HFFc6 (cell line): Measurements from ENCODE around the gene PDE1A. TPM values are rescaled to one million over a fixed set of nuclear protein-coding genes. Genes with fewer than 3 reads are reported as not detected.

Experiments
- DNase-seq: peaks from one replicate; pipeline ENCODE4 v3.0.0-alpha.2; 2018
- H3K27ac Mint-ChIP-seq: 2 replicates; pipeline ENCODE4 v1.8.0; 2020; ENCODE audit warnings: mild to moderate bottlenecking, mixed read lengths
- H3K27me3 Mint-ChIP-seq: 2 replicates; pipeline ENCODE4 v1.8.0; 2021; ENCODE audit warnings: mild to moderate bottlenecking, moderate library complexity, mixed read lengths; ENCODE audit not compliant: insufficient read depth
- H3K36me3 Mint-ChIP-seq: 2 replicates; pipeline ENCODE4 v1.8.0; 2021; ENCODE audit warnings: low read depth, mixed read lengths
- H3K4me1 Mint-ChIP-seq: 2 replicates; pipeline ENCODE4 v1.8.0; 2020; ENCODE audit warnings: low read depth, mixed read lengths
- H3K4me3 Mint-ChIP-seq: 2 replicates; pipeline ENCODE4 v1.8.0; 2020; ENCODE audit warnings: mild to moderate bottlenecking, moderate library complexity, mixed read lengths
- H3K9me3 Mint-ChIP-seq: 2 replicates; pipeline ENCODE4 v1.8.0; 2020; ENCODE audit warnings: mild to moderate bottlenecking, mixed read lengths
- total RNA-seq, 6 experiments: library from RNA; stranded (reverse); fragmentation: NEBNext Ultra II Directional; extraction: Animal tissue kit (Norgen Biotek cat#: 25700); gene quantifications; 2 replicates in 1 of 6; 3 replicates in 5 of 6; pipeline ENCODE4 v1.2.3, GENCODE V29; 2021
- TF ChIP-seq, protein P1 (sequence below): fragments of 200-600 bp; sonication (generic); IDR thresholded peaks from 2 replicates; pipeline ENCODE4 v1.5.0; 2021; ENCODE audit warnings: antibody characterized with exemption, mild to moderate bottlenecking

The PDE1A gene
- total RNA-seq, 6 experiments from 2014 or later, result 2.7 to 8.0 (median 3.9) TPM

DNA sequence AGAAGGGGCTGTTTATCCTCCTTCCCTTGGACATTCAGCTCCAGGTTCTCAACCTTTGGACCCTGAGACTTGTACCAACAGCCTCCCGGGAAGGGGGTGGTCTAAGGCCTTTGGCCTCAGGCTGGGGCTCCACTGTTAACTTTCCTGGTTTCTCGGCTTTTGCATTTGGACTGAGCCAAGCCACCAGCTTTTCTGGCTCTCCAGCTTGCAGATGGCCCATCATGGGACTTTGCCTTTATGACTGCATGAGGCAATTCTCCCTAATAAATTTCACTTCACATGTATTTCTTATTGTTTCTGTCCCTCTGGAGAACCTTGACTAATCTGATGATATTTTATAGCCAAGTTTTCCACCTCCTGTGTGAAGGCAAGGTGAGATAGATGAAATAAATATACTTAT, 260.4 kb downstream of the PDE1A start:
- DNase-seq, result no peak
- no peak overlapping the region for H3K27ac Mint-ChIP-seq
- TF ChIP-seq, protein P1, sequence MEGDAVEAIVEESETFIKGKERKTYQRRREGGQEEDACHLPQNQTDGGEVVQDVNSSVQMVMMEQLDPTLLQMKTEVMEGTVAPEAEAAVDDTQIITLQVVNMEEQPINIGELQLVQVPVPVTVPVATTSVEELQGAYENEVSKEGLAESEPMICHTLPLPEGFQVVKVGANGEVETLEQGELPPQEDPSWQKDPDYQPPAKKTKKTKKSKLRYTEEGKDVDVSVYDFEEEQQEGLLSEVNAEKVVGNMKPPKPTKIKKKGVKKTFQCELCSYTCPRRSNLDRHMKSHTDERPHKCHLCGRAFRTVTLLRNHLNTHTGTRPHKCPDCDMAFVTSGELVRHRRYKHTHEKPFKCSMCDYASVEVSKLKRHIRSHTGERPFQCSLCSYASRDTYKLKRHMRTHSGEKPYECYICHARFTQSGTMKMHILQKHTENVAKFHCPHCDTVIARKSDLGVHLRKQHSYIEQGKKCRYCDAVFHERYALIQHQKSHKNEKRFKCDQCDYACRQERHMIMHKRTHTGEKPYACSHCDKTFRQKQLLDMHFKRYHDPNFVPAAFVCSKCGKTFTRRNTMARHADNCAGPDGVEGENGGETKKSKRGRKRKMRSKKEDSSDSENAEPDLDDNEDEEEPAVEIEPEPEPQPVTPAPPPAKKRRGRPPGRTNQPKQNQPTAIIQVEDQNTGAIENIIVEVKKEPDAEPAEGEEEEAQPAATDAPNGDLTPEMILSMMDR, result no peak
- no peak overlapping the region for H3K4me3 Mint-ChIP-seq
- peaks cover 14% of the 10 kb centered on the region for H3K4me1 Mint-ChIP-seq
- H3K27me3 Mint-ChIP-seq, result no peaks in the 10 kb centered on the region; the same call in 1 of the 2 replicates
- no peaks in the 10 kb centered on the region for H3K9me3 Mint-ChIP-seq
- H3K36me3 Mint-ChIP-seq, result no peaks in the 10 kb centered on the region

DNA sequence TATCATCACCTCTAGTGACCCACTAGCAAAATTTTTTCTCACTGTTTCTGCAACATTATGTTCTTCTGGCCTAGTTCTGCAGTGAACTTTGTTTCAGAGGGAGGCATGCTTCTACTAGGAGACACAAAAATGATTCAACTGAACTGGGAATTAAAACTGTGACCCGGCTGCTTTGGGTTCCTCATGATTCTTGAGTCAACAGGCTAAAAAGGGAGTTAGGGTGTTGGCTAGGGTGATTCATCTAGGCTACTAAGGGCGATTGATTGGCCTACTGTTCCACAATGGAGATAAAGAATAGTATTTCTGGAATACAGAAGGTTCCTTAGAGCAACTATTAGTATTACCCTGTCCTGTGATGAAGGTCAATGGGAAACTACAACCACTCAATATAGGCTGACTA, 261.6 kb downstream of the PDE1A start:
- no peak overlapping the region for H3K4me3 Mint-ChIP-seq
- peaks cover 14% of the 10 kb centered on the region for H3K4me1 Mint-ChIP-seq
- H3K27ac Mint-ChIP-seq, result no peak overlapping the region
- no peaks in the 10 kb centered on the region for H3K36me3 Mint-ChIP-seq
- TF ChIP-seq, protein P1, result no peak
- DNase-seq, result peak; percentile 17
- H3K9me3 Mint-ChIP-seq, result no peaks in the 10 kb centered on the region
- no peaks in the 10 kb centered on the region; the same call in 1 of the 2 replicates for H3K27me3 Mint-ChIP-seq

DNA sequence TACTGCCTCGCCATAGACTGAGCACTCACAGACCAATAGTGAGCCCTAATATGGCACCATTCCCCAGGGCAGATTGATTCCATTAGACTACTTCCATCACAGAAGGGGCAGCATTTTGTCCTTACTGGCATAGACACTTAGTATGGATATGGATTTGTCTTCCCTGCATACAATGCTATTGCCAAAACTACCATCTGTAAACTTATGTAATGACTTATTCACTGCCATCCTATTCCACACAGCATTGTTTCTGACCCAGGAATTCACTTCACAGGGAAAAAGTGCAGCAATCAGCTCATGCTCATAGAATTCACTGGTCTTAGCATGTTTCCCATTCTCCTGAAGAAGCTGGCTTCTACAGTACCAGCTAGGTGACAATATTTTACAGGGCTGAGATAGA, 262.1 kb downstream of the PDE1A start:
- Mint-ChIP-seq H3K4me1 (peaks cover 14% of the 10 kb centered on the region), H3K27me3 (no peaks in the 10 kb centered on the region; the same call in 1 of the 2 replicates), H3K27ac (no peak overlapping the region), H3K9me3 (no peaks in the 10 kb centered on the region), H3K36me3 (no peaks in the 10 kb centered on the region), H3K4me3 (no peak overlapping the region)
- DNase-seq, result no peak
- TF ChIP-seq, protein P1, result no peak

DNA sequence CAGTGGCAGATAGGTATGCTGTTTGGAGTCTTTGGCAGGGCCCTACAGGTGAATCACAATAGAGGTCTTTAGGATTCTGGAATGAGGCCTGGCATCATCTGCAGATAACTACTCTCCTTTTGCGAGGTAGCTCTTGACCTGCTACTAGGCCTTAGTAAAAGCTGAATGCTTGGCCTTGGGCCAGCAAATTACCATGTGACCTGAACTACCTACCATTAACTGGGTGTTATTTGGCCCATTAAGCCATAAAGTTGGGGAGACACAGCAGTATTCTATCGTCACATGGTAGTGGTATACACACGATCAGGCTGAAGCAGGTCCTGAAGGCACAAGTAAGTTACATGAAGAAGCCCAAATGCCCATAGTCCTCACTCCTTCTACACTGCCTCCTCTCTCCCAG, 263.0 kb downstream of the PDE1A start:
- no peak overlapping the region for H3K4me3 Mint-ChIP-seq
- no peak for DNase-seq
- no peak overlapping the region for H3K27ac Mint-ChIP-seq
- H3K4me1 Mint-ChIP-seq, result peaks cover 15% of the 10 kb centered on the region
- no peaks in the 10 kb centered on the region for H3K9me3 Mint-ChIP-seq
- TF ChIP-seq, protein P1, result no peak
- no peaks in the 10 kb centered on the region; the same call in 1 of the 2 replicates for H3K27me3 Mint-ChIP-seq
- H3K36me3 Mint-ChIP-seq, result no peaks in the 10 kb centered on the region

DNA sequence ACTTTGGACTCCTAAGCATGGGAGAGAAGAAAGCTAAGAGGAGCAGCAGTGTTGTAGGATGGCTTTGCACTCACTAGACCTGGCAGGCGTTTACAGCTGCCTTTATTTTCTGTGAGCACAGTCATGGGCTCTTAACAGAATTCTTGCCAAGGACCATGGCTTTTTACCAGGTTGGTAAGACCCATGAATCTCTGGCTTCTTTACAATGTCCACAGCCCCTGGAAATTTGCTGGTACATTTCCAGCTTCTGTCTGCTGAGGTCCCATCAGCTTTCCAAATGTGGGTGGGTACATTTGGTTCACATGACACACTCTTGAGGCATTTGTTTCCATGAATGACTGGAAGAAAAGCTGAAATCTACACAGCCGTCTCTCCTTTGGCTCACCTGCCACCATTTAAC, 278.5 kb downstream of the PDE1A start:
- no peaks in the 10 kb centered on the region for H3K36me3 Mint-ChIP-seq
- no peaks in the 10 kb centered on the region; the same call in 1 of the 2 replicates for H3K27me3 Mint-ChIP-seq
- peaks cover 37% of the 10 kb centered on the region for H3K4me1 Mint-ChIP-seq
- H3K9me3 Mint-ChIP-seq, result no peaks in the 10 kb centered on the region
- H3K27ac Mint-ChIP-seq, result no peak overlapping the region; the same call in 1 of the 2 replicates
- no peak overlapping the region for H3K4me3 Mint-ChIP-seq
- TF ChIP-seq, protein P1, result no peak
- no peak for DNase-seq

DNA sequence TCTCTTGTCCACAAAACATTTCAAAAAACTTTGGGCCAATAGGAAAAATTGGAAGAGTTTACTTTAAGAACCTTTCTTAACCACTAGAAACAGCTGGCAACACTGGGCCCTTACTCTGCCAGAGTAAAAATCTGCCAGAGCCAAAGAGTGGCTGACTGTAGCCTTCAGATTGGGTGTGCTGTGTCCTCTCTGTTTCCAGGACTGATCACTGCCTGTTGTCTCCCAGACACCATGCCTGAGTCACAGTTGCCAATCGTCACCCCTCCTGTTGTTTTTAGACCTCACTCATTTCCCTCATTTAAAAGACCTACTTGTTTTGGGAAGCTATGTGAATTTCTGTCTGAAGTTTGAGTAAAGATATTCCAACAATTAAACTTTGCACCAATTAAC, 282.1 kb downstream of the PDE1A start:
- Mint-ChIP-seq H3K27me3 (no peaks in the 10 kb centered on the region; the same call in 1 of the 2 replicates), H3K36me3 (no peaks in the 10 kb centered on the region), H3K27ac (no peak overlapping the region), H3K9me3 (no peaks in the 10 kb centered on the region), H3K4me3 (no peak overlapping the region), H3K4me1 (peaks cover 37% of the 10 kb centered on the region)
- TF ChIP-seq, protein P1, result no peak
- no peak for DNase-seq
